Vagina (tissue), 2 donors: ENCODE results near the gene TMEM132C. TPM values are rescaled to one million over a fixed set of nuclear protein-coding genes. Genes with fewer than 3 reads are reported as not detected.
"Not testable (repeated sequence)": the region's sequence is repeated elsewhere in the genome, so short reads cannot be mapped to it uniquely, and the experiment has no call there.

ENCODE experiments used
- DNase-seq, 2 donors: peaks; one replicate each; pipeline ENCODE4 v3.0.0-alpha.2; 2017; ENCODE audit errors: extremely low spot score in 2 of 2
- H3K27ac ChIP-seq: fragments of 200-600 bp; sonication (generic); one replicate; pipeline ENCODE4 v1.5.1; 2019
- H3K27me3 ChIP-seq: fragments of 200-600 bp; sonication (generic); one replicate; pipeline ENCODE4 v1.5.1; 2019
- H3K36me3 ChIP-seq, 2 donors: fragments of 200-600 bp; sonication (generic); one replicate each; pipeline ENCODE4 v1.5.1; 2017 to 2019
- H3K4me1 ChIP-seq: fragments of 200-600 bp; sonication (generic); one replicate; pipeline ENCODE4 v1.5.1; 2019
- H3K4me3 ChIP-seq, 2 donors: fragments of 200-600 bp; sonication (generic); 1 replicate in 1 of 2; 2 replicates in 1 of 2; pipeline ENCODE4 v1.5.1; 2016 to 2019
- H3K9me3 ChIP-seq: fragments of 200-600 bp; sonication (generic); one replicate; pipeline ENCODE4 v1.5.1; 2019
- CTCF ChIP-seq, 3 experiments: fragments of 450-650 bp in 2 of 3; fragments of 200-600 bp in 1 of 3; sonication (generic) in 1 of 3; IDR thresholded peaks; one replicate each; pipeline ENCODE4 v1.5.1; 2017 to 2019; ENCODE audit warnings: antibody characterized with exemption in 3 of 3, mild to moderate bottlenecking in 2 of 3, moderate library complexity in 2 of 3
- POLR2A ChIP-seq, 2 donors: fragments of 450-650 bp; IDR thresholded peaks; one replicate each; pipeline ENCODE4 v1.6.1; 2017; ENCODE audit warnings: antibody characterized with exemption in 2 of 2, mild to moderate bottlenecking in 2 of 2, moderate library complexity in 2 of 2
- POLR2AphosphoS5 ChIP-seq, 2 donors: sonication (generic); formaldehyde crosslinking; IDR thresholded peaks; one replicate each; pipeline ENCODE4 v1.9.0; 2017; ENCODE audit warnings: antibody characterized with exemption in 2 of 2, mild to moderate bottlenecking in 2 of 2, low read depth in 1 of 2; ENCODE audit not compliant: insufficient read depth in 1 of 2
- intact Hi-C: fragments of 100-400 bp; cut with DNase I; formaldehyde crosslinking; loops from one replicate; pipeline ENCODE4 v1.15.1; 2023
- total RNA-seq: library from RNA; depleted of rRNA; stranded (reverse); fragments of >200 nt; gene quantifications from one replicate; pipeline ENCODE4 v1.2.3, GENCODE V29; 2016

TMEM132C gene
- total RNA-seq, 1 donor from 2014 or later: 20.6 TPM

- Histone ChIP-seq H3K27me3 (no peaks in the 10 kb centered on the region), H3K27ac (no peak overlapping the region), H3K4me3 (no peak overlapping the region), H3K4me1 (no peaks in the 10 kb centered on the region), H3K9me3 (no peaks in the 10 kb centered on the region), H3K36me3 (no peaks in the 10 kb centered on the region)
- DNase-seq: no peak
- intact Hi-C loops: no loop called here
- TF ChIP-seq CTCF (IDR thresholded peaks at IDR 0.05) (no peak), POLR2AphosphoS5 (IDR thresholded peaks at IDR 0.05; ENCODE audit: insufficient read depth in 1 of 2, low read depth in 1 of 2) (no peak), POLR2A (IDR thresholded peaks at IDR 0.05) (no peak)
Observed at GRCh38 chr12:128240745-128241144, 26.2 kb upstream of the TMEM132C start.

GRCh38 chr12:128245121-128245520, 21.8 kb upstream of the TMEM132C start:
- Histone ChIP-seq H3K4me1 (no peaks in the 10 kb centered on the region), H3K4me3 (no peak overlapping the region), H3K27ac (no peak overlapping the region), H3K36me3 (no peaks in the 10 kb centered on the region), H3K9me3 (no peaks in the 10 kb centered on the region), H3K27me3 (no peaks in the 10 kb centered on the region)
- intact Hi-C loops: no loop called here
- TF ChIP-seq CTCF (IDR thresholded peaks at IDR 0.05): no peak
- TF ChIP-seq POLR2A (IDR thresholded peaks at IDR 0.05): no peak
- no peak for TF ChIP-seq POLR2AphosphoS5 (IDR thresholded peaks at IDR 0.05; ENCODE audit: insufficient read depth in 1 of 2, low read depth in 1 of 2)
- no peak for DNase-seq

- intact Hi-C loops: no loop called here
- TF ChIP-seq POLR2A (IDR thresholded peaks at IDR 0.05) (no peak), POLR2AphosphoS5 (IDR thresholded peaks at IDR 0.05; ENCODE audit: insufficient read depth in 1 of 2, low read depth in 1 of 2) (no peak), CTCF (IDR thresholded peaks at IDR 0.05) (no peak)
- DNase-seq: no peak
- Histone ChIP-seq H3K27ac (no peak overlapping the region), H3K9me3 (no peaks in the 10 kb centered on the region), H3K27me3 (no peaks in the 10 kb centered on the region), H3K4me1 (no peaks in the 10 kb centered on the region), H3K4me3 (no peak overlapping the region), H3K36me3 (no peaks in the 10 kb centered on the region)
Observed at GRCh38 chr12:128245905-128246304, 21.1 kb upstream of the TMEM132C start.

GRCh38 chr12:128250096-128250495, 16.9 kb upstream of the TMEM132C start:
- Histone ChIP-seq H3K4me1 (no peaks in the 10 kb centered on the region), H3K4me3 (no peak overlapping the region), H3K27ac (no peak overlapping the region), H3K36me3 (no peaks in the 10 kb centered on the region), H3K9me3 (no peaks in the 10 kb centered on the region), H3K27me3 (no peaks in the 10 kb centered on the region)
- DNase-seq: no peak
- no peak for TF ChIP-seq POLR2AphosphoS5 (IDR thresholded peaks at IDR 0.05; ENCODE audit: insufficient read depth in 1 of 2, low read depth in 1 of 2)
- TF ChIP-seq POLR2A (IDR thresholded peaks at IDR 0.05): no peak
- no peak for TF ChIP-seq CTCF (IDR thresholded peaks at IDR 0.05)
- intact Hi-C loops: no loop called here

GRCh38 chr12:128253829-128254228, 13.1 kb upstream of the TMEM132C start:
- H3K4me1 ChIP-seq, intact Hi-C loops, H3K36me3 ChIP-seq, H3K27me3 ChIP-seq, H3K4me3 ChIP-seq, H3K9me3 ChIP-seq, H3K27ac ChIP-seq, DNase-seq: not testable (repeated sequence)
